Sigmoid colon (tissue), 4 donors: Measurements from ENCODE around the gene CHRNB4.

Experiments used
- CTCF ChIP-seq, 4 experiments: fragments of 450-650 bp in 3 of 4; fragments of 200-600 bp in 1 of 4; IDR thresholded peaks; one replicate each; pipeline ENCODE4 v1.5.1; 2016 to 2019; ENCODE audit warnings: antibody characterized with exemption in 4 of 4, mild to moderate bottlenecking in 3 of 4, moderate library complexity in 2 of 4
- POLR2AphosphoS5 ChIP-seq, 4 donors: sonication (generic); formaldehyde crosslinking; IDR thresholded peaks; one replicate each; pipeline ENCODE4 v1.6.1; 2017; ENCODE audit warnings: antibody characterized with exemption in 4 of 4

GRCh38 chr15:78663703-78664102 lies 22.7 kb upstream of the CHRNB4 start:
- TF ChIP-seq CTCF (IDR thresholded peaks at IDR 0.05): no peak
- no peak for TF ChIP-seq POLR2AphosphoS5 (IDR thresholded peaks at IDR 0.05)
